ENCODE results near the gene IARS1. TPM values are rescaled to one million over a fixed set of nuclear protein-coding genes. Genes with fewer than 3 reads are reported as not detected.

IARS1 gene
- total RNA-seq, 5 donors from 2014 or later (not counting 1 experiment from before 2014, with no cell fraction given): 70.5 to 124 (median 113) TPM

GRCh38 chr9:92315456-92315855 is 22.0 kb upstream of the IARS1 start:
- H3K36me3 Mint-ChIP-seq: peaks cover 66% of the 10 kb centered on the region
- Histone ChIP-seq H3K9me3 (no peaks in the 10 kb centered on the region), H3K4me3 (ENCODE audit: control insufficient read depth in 1 of 2, extremely low read depth in 1 of 2, low read length in 1 of 2) (no peak overlapping the region), H3K36me3 (ENCODE audit: control insufficient read depth in 2 of 2, extremely low read depth in 1 of 2, insufficient read depth in 1 of 2, low read length in 1 of 2) (peaks cover 17 to 72% of the 10 kb centered on the region in 2 donors), H3K4me1 (ENCODE audit: control insufficient read depth in 1 of 2, extremely low read depth in 1 of 2, insufficient read depth in 2 of 2, low read length in 2 of 2) (no peaks in the 10 kb centered on the region), H3K27me3 (replicated peaks in 1 of 2; ENCODE audit: control insufficient read depth in 2 of 2, extremely low read depth in 1 of 2, insufficient read depth in 2 of 2, low read length in 1 of 2) (no peaks in the 10 kb centered on the region), H3K27ac (ENCODE audit: low read length) (no peak overlapping the region)
- ATAC-seq (replicated peaks in 1 of 4) (no peak), DNase-seq (no peak)
- H3K27ac Mint-ChIP-seq: peak overlapping the region in 1 of 2 donors; percentile 35
- H3K4me3 Mint-ChIP-seq: no peak overlapping the region
- peaks cover 32 to 41% (median 32%) of the 10 kb centered on the region in 3 donors for H3K4me1 Mint-ChIP-seq
- H3K9me3 Mint-ChIP-seq: no peaks in the 10 kb centered on the region
- 89% methylated on average over 2 of the region's 5 CpGs for WGBS (ENCODE audit: insufficient coverage)
- CTCF ChIA-PET: no interaction called here
- POLR2A ChIA-PET: no interaction called here
- H3K27me3 Mint-ChIP-seq: no peaks in the 10 kb centered on the region

DNA sequence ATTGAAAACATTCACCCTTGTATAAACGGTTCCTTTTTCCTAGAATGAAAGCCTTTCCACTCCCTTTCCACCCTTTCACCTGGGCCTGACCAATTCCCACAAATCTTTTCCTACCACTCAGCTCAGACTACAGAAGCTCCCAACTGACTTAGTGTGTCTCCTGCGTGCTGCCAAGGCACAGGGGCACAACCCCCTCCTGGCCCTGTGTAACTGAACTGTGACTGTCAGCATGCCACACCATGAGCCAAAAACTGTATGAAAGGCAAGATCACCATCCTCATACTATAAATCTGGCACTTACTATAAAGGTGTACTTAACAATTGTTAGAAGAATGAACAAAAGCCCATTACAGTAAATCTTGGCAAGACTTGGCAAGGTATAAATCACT is 20.1 kb upstream of the IARS1 start:
- Histone ChIP-seq H3K27me3 (replicated peaks in 1 of 2; ENCODE audit: control insufficient read depth in 2 of 2, extremely low read depth in 1 of 2, insufficient read depth in 2 of 2, low read length in 1 of 2) (no peaks in the 10 kb centered on the region), H3K27ac (ENCODE audit: low read length) (no peak overlapping the region), H3K36me3 (ENCODE audit: control insufficient read depth in 2 of 2, extremely low read depth in 1 of 2, insufficient read depth in 1 of 2, low read length in 1 of 2) (peaks cover 11 to 74% of the 10 kb centered on the region in 2 donors), H3K9me3 (no peaks in the 10 kb centered on the region), H3K4me1 (ENCODE audit: control insufficient read depth in 1 of 2, extremely low read depth in 1 of 2, insufficient read depth in 2 of 2, low read length in 2 of 2) (no peaks in the 10 kb centered on the region), H3K4me3 (ENCODE audit: control insufficient read depth in 1 of 2, extremely low read depth in 1 of 2, low read length in 1 of 2) (no peak overlapping the region)
- H3K9me3 Mint-ChIP-seq: no peaks in the 10 kb centered on the region
- WGBS (ENCODE audit: insufficient coverage): 83% methylated on average over 2 of the region's 2 CpGs
- CTCF ChIA-PET: no interaction called here
- H3K27ac Mint-ChIP-seq: peak overlapping the region in 1 of 2 donors; percentile 29
- H3K27me3 Mint-ChIP-seq: no peaks in the 10 kb centered on the region
- ATAC-seq (replicated peaks in 1 of 4) (no peak), DNase-seq (no peak)
- H3K36me3 Mint-ChIP-seq: peaks cover 69% of the 10 kb centered on the region
- POLR2A ChIA-PET: no interaction called here
- H3K4me1 Mint-ChIP-seq: peaks cover 32 to 40% (median 32%) of the 10 kb centered on the region in 3 donors
- H3K4me3 Mint-ChIP-seq: peak overlapping the region in 1 of 3 donors; percentile 10

DNA sequence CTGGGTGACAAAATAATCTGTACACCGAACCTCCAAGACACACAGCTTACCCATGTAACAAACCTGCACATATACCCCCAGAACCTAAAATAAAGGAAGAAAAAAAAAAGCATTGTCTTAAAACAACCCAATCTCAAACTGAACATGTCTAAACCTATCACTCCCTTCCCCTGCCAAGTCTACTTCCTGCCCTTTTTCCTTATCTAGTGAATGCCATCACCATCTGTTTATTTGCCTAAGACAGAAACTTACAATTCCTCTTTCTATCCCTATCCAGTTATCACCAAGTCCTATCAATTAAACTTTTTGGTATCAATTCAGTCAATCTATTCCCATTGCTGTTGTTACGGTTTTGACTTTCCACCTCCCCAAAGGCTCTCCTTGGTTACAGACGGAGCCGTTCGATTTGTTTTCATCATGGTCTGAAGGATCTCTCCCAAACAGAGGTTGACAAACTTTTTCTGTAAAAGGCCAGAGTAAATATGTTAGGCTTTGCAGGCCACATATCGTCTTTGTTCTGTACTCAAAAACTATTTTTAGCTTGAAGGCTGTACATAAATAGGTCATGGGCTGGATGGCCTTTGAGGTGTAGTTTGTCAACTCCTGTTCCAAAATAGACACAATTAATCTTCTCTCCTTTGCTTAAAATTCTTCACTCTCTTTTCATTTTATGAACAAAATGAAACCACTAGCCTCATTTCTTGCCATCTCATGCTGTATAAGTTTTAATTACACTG is 19.6 kb upstream of the IARS1 start:
- DNase-seq: no peak

DNA sequence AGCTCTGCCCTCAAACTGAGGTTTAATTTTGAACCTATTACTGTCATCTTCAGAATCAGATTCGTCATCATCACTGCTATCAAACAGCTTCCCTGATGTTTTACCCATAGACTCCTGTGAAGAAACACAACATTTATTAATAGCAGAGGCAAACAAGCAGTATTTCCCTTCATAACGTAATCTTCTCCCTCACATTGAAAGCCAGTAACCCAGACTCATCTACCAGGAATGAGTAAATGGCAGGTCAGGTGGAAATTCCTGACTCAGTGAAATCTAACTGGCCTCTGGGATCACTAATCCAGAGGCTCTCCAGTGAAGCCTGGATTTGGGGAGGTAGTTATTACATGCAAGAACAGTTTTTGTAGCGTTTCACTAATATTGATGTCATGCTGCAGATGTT is 17.1 kb upstream of the IARS1 start:
- Mint-ChIP-seq H3K4me1 (peaks cover 32 to 40% (median 32%) of the 10 kb centered on the region in 3 donors), H3K4me3 (no peak overlapping the region), H3K9me3 (no peaks in the 10 kb centered on the region), H3K27ac (no peak overlapping the region), H3K27me3 (no peaks in the 10 kb centered on the region), H3K36me3 (peaks cover 60% of the 10 kb centered on the region)
- POLR2A ChIA-PET: no interaction called here
- no peaks in the 10 kb centered on the region for H3K9me3 ChIP-seq
- no peaks in the 10 kb centered on the region for H3K27me3 ChIP-seq (replicated peaks in 1 of 2; ENCODE audit: control insufficient read depth in 2 of 2, extremely low read depth in 1 of 2, insufficient read depth in 2 of 2, low read length in 1 of 2)
- ATAC-seq (replicated peaks in 1 of 4) (no peak), DNase-seq (no peak)
- no peak overlapping the region for H3K27ac ChIP-seq (ENCODE audit: low read length)
- H3K4me1 ChIP-seq (ENCODE audit: control insufficient read depth in 1 of 2, extremely low read depth in 1 of 2, insufficient read depth in 2 of 2, low read length in 2 of 2): no peaks in the 10 kb centered on the region
- no peak overlapping the region for H3K4me3 ChIP-seq (ENCODE audit: control insufficient read depth in 1 of 2, extremely low read depth in 1 of 2, low read length in 1 of 2)
- peaks cover 6 to 72% of the 10 kb centered on the region in 2 donors for H3K36me3 ChIP-seq (ENCODE audit: control insufficient read depth in 2 of 2, extremely low read depth in 1 of 2, insufficient read depth in 1 of 2, low read length in 1 of 2)
- WGBS (ENCODE audit: insufficient coverage): 100% methylated on average over 1 of the region's 3 CpGs
- CTCF ChIA-PET: no interaction called here

More for the DNA sequence above, 19.6 kb upstream of the IARS1 start:
- no peak overlapping the region for H3K27ac ChIP-seq (ENCODE audit: low read length)
- peaks cover 11 to 74% of the 10 kb centered on the region in 2 donors for H3K36me3 ChIP-seq (ENCODE audit: control insufficient read depth in 2 of 2, extremely low read depth in 1 of 2, insufficient read depth in 1 of 2, low read length in 1 of 2)
- H3K9me3 ChIP-seq: no peaks in the 10 kb centered on the region
- ChIA-PET POLR2A (interaction anchor here in 1 of 2 donors (0.6 kb wide), 1 partner anchor 21 kb away, joined by 5 read pairs; no protein-coding TSS in a partner anchor), CTCF (no interaction called here)
- ATAC-seq (replicated peaks in 1 of 4): no peak
- Mint-ChIP-seq H3K27ac (peak overlapping the region in 1 of 2 donors; percentile 29), H3K4me1 (peaks cover 32 to 40% (median 32%) of the 10 kb centered on the region in 3 donors), H3K27me3 (no peaks in the 10 kb centered on the region), H3K36me3 (peaks cover 69% of the 10 kb centered on the region), H3K9me3 (no peaks in the 10 kb centered on the region), H3K4me3 (peak overlapping the region in 1 of 3 donors; percentile 10)
- H3K4me3 ChIP-seq (ENCODE audit: control insufficient read depth in 1 of 2, extremely low read depth in 1 of 2, low read length in 1 of 2): no peak overlapping the region
- H3K4me1 ChIP-seq (ENCODE audit: control insufficient read depth in 1 of 2, extremely low read depth in 1 of 2, insufficient read depth in 2 of 2, low read length in 2 of 2): no peaks in the 10 kb centered on the region
- H3K27me3 ChIP-seq (replicated peaks in 1 of 2; ENCODE audit: control insufficient read depth in 2 of 2, extremely low read depth in 1 of 2, insufficient read depth in 2 of 2, low read length in 1 of 2): no peaks in the 10 kb centered on the region
- no CpG with 5 or more reads among the region's 6 CpGs for WGBS (ENCODE audit: insufficient coverage)

DNA sequence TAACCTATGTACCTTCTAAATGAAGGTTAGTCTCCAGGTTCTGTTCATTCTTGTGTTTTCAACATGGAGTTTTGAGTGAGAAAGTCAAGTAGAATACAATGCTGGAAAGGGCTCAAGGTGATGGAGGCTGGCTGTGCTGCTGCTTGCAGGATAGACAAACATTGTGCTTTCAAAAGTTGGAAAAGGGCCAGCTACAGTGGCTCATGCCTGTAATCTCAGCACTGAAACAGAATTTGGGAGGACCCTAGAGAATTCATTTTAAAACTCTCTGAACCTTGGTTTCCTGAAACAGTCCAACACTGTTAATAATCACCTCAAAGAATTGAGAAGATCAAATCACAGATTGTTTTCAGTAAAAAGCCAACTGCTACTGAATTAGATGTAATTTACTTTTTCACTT is 15.4 kb upstream of the IARS1 start:
- H3K36me3 Mint-ChIP-seq: peaks cover 63% of the 10 kb centered on the region
- no peak overlapping the region for H3K4me3 Mint-ChIP-seq
- Histone ChIP-seq H3K27me3 (replicated peaks in 1 of 2; ENCODE audit: control insufficient read depth in 2 of 2, extremely low read depth in 1 of 2, insufficient read depth in 2 of 2, low read length in 1 of 2) (no peaks in the 10 kb centered on the region), H3K4me1 (ENCODE audit: control insufficient read depth in 1 of 2, extremely low read depth in 1 of 2, insufficient read depth in 2 of 2, low read length in 2 of 2) (no peaks in the 10 kb centered on the region), H3K4me3 (ENCODE audit: control insufficient read depth in 1 of 2, extremely low read depth in 1 of 2, low read length in 1 of 2) (no peak overlapping the region), H3K27ac (ENCODE audit: low read length) (no peak overlapping the region), H3K9me3 (no peaks in the 10 kb centered on the region), H3K36me3 (ENCODE audit: control insufficient read depth in 2 of 2, extremely low read depth in 1 of 2, insufficient read depth in 1 of 2, low read length in 1 of 2) (peaks cover 6 to 75% of the 10 kb centered on the region in 2 donors)
- no peak for ATAC-seq (replicated peaks in 1 of 4)
- no peaks in the 10 kb centered on the region for H3K9me3 Mint-ChIP-seq
- H3K27me3 Mint-ChIP-seq: no peaks in the 10 kb centered on the region
- peaks cover 20 to 33% (median 22%) of the 10 kb centered on the region in 3 donors for H3K4me1 Mint-ChIP-seq
- H3K27ac Mint-ChIP-seq: no peak overlapping the region
- CTCF ChIA-PET: interaction anchor here in 1 of 2 donors (1.1 kb wide), 1 partner anchor 18 kb away, joined by 5 read pairs; no protein-coding TSS in a partner anchor
- POLR2A ChIA-PET: interaction anchor here in 1 of 2 donors (1.2 kb wide), 1 partner anchor 411 kb away, joined by 4 read pairs; no protein-coding TSS in a partner anchor
- DNase-seq: no peak

- Mint-ChIP-seq H3K36me3 (peaks cover 61% of the 10 kb centered on the region), H3K27ac (no peak overlapping the region), H3K4me1 (peaks cover 0 to 20% (median 16%) of the 10 kb centered on the region in 3 donors), H3K9me3 (no peaks in the 10 kb centered on the region), H3K4me3 (no peak overlapping the region), H3K27me3 (no peaks in the 10 kb centered on the region)
- no peak for DNase-seq
- ChIA-PET CTCF (no interaction called here), POLR2A (interaction anchor here in 1 of 2 donors (0.5 to 1.1 kb wide), 2 partner anchors 11 to 29 kb away, joined by 3 to 4 read pairs; no protein-coding TSS in a partner anchor)
- no CpG with 5 or more reads among the region's 1 CpG for WGBS (ENCODE audit: insufficient coverage)
- Histone ChIP-seq H3K27ac (ENCODE audit: low read length) (no peak overlapping the region), H3K36me3 (ENCODE audit: control insufficient read depth in 2 of 2, extremely low read depth in 1 of 2, insufficient read depth in 1 of 2, low read length in 1 of 2) (peaks cover 3 to 85% of the 10 kb centered on the region in 2 donors), H3K4me3 (ENCODE audit: control insufficient read depth in 1 of 2, extremely low read depth in 1 of 2, low read length in 1 of 2) (no peak overlapping the region), H3K4me1 (ENCODE audit: control insufficient read depth in 1 of 2, extremely low read depth in 1 of 2, insufficient read depth in 2 of 2, low read length in 2 of 2) (no peaks in the 10 kb centered on the region), H3K9me3 (no peaks in the 10 kb centered on the region), H3K27me3 (replicated peaks in 1 of 2; ENCODE audit: control insufficient read depth in 2 of 2, extremely low read depth in 1 of 2, insufficient read depth in 2 of 2, low read length in 1 of 2) (no peaks in the 10 kb centered on the region)
- ATAC-seq (replicated peaks in 1 of 4): no peak
Observed at GRCh38 chr9:92300936-92301335, 7.4 kb upstream of the IARS1 start.
